WTC11 (cell line): ENCODE results near the gene KRT37. TPM values are rescaled to one million over a fixed set of nuclear protein-coding genes. Genes with fewer than 3 reads are reported as not detected.

Experiments
- ATAC-seq: fragments of 200-7000 bp; cut with Tn5 transposase; 2 replicates; pipeline ENCODE4 v1.10.0; 2021; ENCODE audit warnings: mild to moderate bottlenecking, moderate library complexity
- CTCF ChIA-PET: fragments of 300-600 bp; sonication (Branson Sonifier 250); formaldehyde crosslinking; loops from one replicate; lab custom pipeline; 2021; ENCODE audit warnings: antibody characterized with exemption; lab: Charles Lee
- POLR2A ChIA-PET: fragments of 350-600 bp; sonication (Branson Sonifier 250); formaldehyde crosslinking; loops from one replicate; lab custom pipeline; 2021; ENCODE audit warnings: antibody characterized with exemption; lab: Charles Lee
- DNase-seq: peaks from one replicate; pipeline ENCODE4 v3.0.0; 2021; ENCODE audit warnings: low spot score
- H3K27ac Mint-ChIP-seq: 2 replicates; pipeline ENCODE4 v1.8.0; 2021; ENCODE audit warnings: mixed read lengths
- H3K27me3 Mint-ChIP-seq: 2 replicates; pipeline ENCODE4 v1.8.0; 2021; ENCODE audit warnings: low read depth, mild to moderate bottlenecking, moderate library complexity, mixed read lengths
- H3K36me3 Mint-ChIP-seq: 2 replicates; pipeline ENCODE4 v1.8.0; 2021; ENCODE audit warnings: mixed read lengths
- H3K4me1 Mint-ChIP-seq: 2 replicates; pipeline ENCODE4 v1.8.0; 2022; ENCODE audit warnings: mixed read lengths
- H3K4me3 Mint-ChIP-seq: 2 replicates; pipeline ENCODE4 v1.8.0; 2021; ENCODE audit warnings: mild to moderate bottlenecking, moderate library complexity, mixed read lengths
- H3K9me3 Mint-ChIP-seq: 2 replicates; pipeline ENCODE4 v1.8.0; 2021; ENCODE audit warnings: mixed read lengths
- ARID4B ChIP-seq: sonication (generic); formaldehyde crosslinking; IDR thresholded peaks from 2 replicates; pipeline ENCODE4 v1.8.0; 2023; ENCODE audit warnings: missing genetic modification reagents, mild to moderate bottlenecking, borderline replicate concordance
- ATF2 ChIP-seq: sonication (generic); formaldehyde crosslinking; IDR thresholded peaks from 2 replicates; pipeline ENCODE4 v1.8.1; 2022; ENCODE audit warnings: low read depth, missing genetic modification reagents, borderline replicate concordance
- ATF3 ChIP-seq: sonication (generic); formaldehyde crosslinking; conservative IDR thresholded peaks from 2 replicates; pipeline ENCODE4 v1.8.1; 2022; ENCODE audit warnings: mild to moderate bottlenecking, missing genetic modification reagents
- CREM ChIP-seq: sonication (generic); formaldehyde crosslinking; IDR thresholded peaks from 2 replicates; pipeline ENCODE4 v1.8.1; 2022; ENCODE audit warnings: mild to moderate bottlenecking, missing genetic modification reagents, moderate library complexity
- E2F1 ChIP-seq: sonication (generic); formaldehyde crosslinking; IDR thresholded peaks from 2 replicates; pipeline ENCODE4 v1.8.0; 2022; ENCODE audit warnings: mild to moderate bottlenecking, missing genetic modification reagents
- ELF4 ChIP-seq: sonication (generic); formaldehyde crosslinking; IDR thresholded peaks from 2 replicates; pipeline ENCODE4 v1.8.1; 2022; ENCODE audit warnings: low read depth, mild to moderate bottlenecking, moderate library complexity, missing genetic modification reagents
- FOXP4 ChIP-seq: sonication (generic); formaldehyde crosslinking; IDR thresholded peaks from 2 replicates; pipeline ENCODE4 v1.8.0; 2022; ENCODE audit warnings: mild to moderate bottlenecking, missing genetic modification reagents
- NR1H2 ChIP-seq: sonication (generic); formaldehyde crosslinking; IDR thresholded peaks from 2 replicates; pipeline ENCODE4 v1.9.0; 2021; ENCODE audit warnings: mild to moderate bottlenecking, moderate library complexity, missing genetic modification reagents
- NR3C1 ChIP-seq: sonication (generic); formaldehyde crosslinking; conservative IDR thresholded peaks from 2 replicates; pipeline ENCODE4 v1.8.1; 2023; ENCODE audit warnings: low read depth, mild to moderate bottlenecking, missing genetic modification reagents
- RORB ChIP-seq: fragments of 250-450 bp; sonication (Bioruptor Pico); IDR thresholded peaks from 2 replicates; pipeline ENCODE4 v1.9.0; 2021; ENCODE audit warnings: mild to moderate bottlenecking
- SMAD3 ChIP-seq: sonication (generic); formaldehyde crosslinking; IDR thresholded peaks from 2 replicates; pipeline ENCODE4 v1.8.0; 2022; ENCODE audit warnings: missing genetic modification reagents, mild to moderate bottlenecking, borderline replicate concordance
- SMAD4 ChIP-seq: sonication (generic); formaldehyde crosslinking; IDR thresholded peaks from 2 replicates; pipeline ENCODE4 v1.8.0; 2022; ENCODE audit warnings: mild to moderate bottlenecking, missing genetic modification reagents
- SP1 ChIP-seq: sonication (generic); formaldehyde crosslinking; conservative IDR thresholded peaks from 2 replicates; pipeline ENCODE4 v1.8.1; 2022; ENCODE audit warnings: missing genetic modification reagents
- STAT6 ChIP-seq: sonication (generic); formaldehyde crosslinking; conservative IDR thresholded peaks from 2 replicates; pipeline ENCODE4 v1.8.1; 2023; ENCODE audit warnings: mild to moderate bottlenecking, low read depth, missing genetic modification reagents, moderate library complexity
- TP53 ChIP-seq: sonication (generic); formaldehyde crosslinking; IDR thresholded peaks from 2 replicates; pipeline ENCODE4 v1.8.1; 2023; ENCODE audit warnings: mild to moderate bottlenecking, missing genetic modification reagents
- USF1 ChIP-seq: sonication (generic); formaldehyde crosslinking; IDR thresholded peaks from 2 replicates; pipeline ENCODE4 v1.8.0; 2022; ENCODE audit warnings: mild to moderate bottlenecking, missing genetic modification reagents
- ZBTB21 ChIP-seq: sonication (generic); formaldehyde crosslinking; IDR thresholded peaks from 2 replicates; pipeline ENCODE4 v1.8.1; 2023; ENCODE audit warnings: mild to moderate bottlenecking, missing genetic modification reagents, borderline replicate concordance
- ZNF219 ChIP-seq: sonication (generic); formaldehyde crosslinking; IDR thresholded peaks from 2 replicates; pipeline ENCODE4 v1.8.0; 2023; ENCODE audit warnings: missing genetic modification reagents, mild to moderate bottlenecking, borderline replicate concordance
- ZNF263 ChIP-seq: sonication (generic); formaldehyde crosslinking; IDR thresholded peaks from 2 replicates; pipeline ENCODE4 v1.8.1; 2022; ENCODE audit warnings: low read depth, mild to moderate bottlenecking, moderate library complexity, missing genetic modification reagents
- ZNF317 ChIP-seq: sonication (generic); formaldehyde crosslinking; IDR thresholded peaks from 2 replicates; pipeline ENCODE4 v1.8.1; 2023; ENCODE audit warnings: low read depth, mild to moderate bottlenecking, moderate library complexity, missing genetic modification reagents, borderline replicate concordance
- ZNF396 ChIP-seq: fragments of 250-450 bp; sonication (Bioruptor Pico); IDR thresholded peaks from 2 replicates; pipeline ENCODE4 v1.8.0; 2021; ENCODE audit warnings: mild to moderate bottlenecking, moderate library complexity, borderline replicate concordance
- ZNF416 ChIP-seq: fragments of 250-450 bp; sonication (Bioruptor Pico); IDR thresholded peaks from 2 replicates; pipeline ENCODE4 v1.9.0; 2021; ENCODE audit warnings: mild to moderate bottlenecking, inconsistent platforms
- total RNA-seq: library from RNA; stranded (reverse); gene quantifications from 3 replicates; pipeline ENCODE4 v1.2.3, GENCODE V29; 2021

Gene KRT37
- total RNA-seq, 1 experiment from 2014 or later, result not detected

GRCh38 chr17:41402161-41402560, 22.2 kb downstream of the KRT37 start:
- Mint-ChIP-seq H3K27ac (no peak overlapping the region), H3K4me3 (no peak overlapping the region), H3K9me3 (no peaks in the 10 kb centered on the region), H3K4me1 (no peaks in the 10 kb centered on the region), H3K36me3 (no peaks in the 10 kb centered on the region), H3K27me3 (no peaks in the 10 kb centered on the region; the same call in none of the 2 replicates)
- no peak for ATAC-seq
- CTCF ChIA-PET, result no interaction called here
- no peak for DNase-seq
- POLR2A ChIA-PET, result no interaction called here
- TF ChIP-seq ZNF219 (no peak), CREM (CRISPR knock-in tag) (no peak), NR1H2 (no peak), ZNF396 (CRISPR knock-in tag) (no peak), SP1 (CRISPR knock-in tag) (no peak), NR3C1 (CRISPR knock-in tag) (no peak)

GRCh38 chr17:41396996-41397660, 27.3 kb downstream of the KRT37 start, which contains the start of gene KRT31:
Gene KRT31 (minus strand): TSS chr17:41397608. CDS start chr17:41397539, 69 bp downstream.
- H3K4me3 Mint-ChIP-seq, result no peak within 1 kb of the TSS
- DNase-seq (no peak), ATAC-seq (no peak)
- no peaks in the 10 kb centered on the region for H3K9me3 Mint-ChIP-seq
- ChIA-PET CTCF (interaction anchor here (2.0 kb wide), 1 partner anchor 20 kb away, joined by 8 read pairs; no protein-coding TSS in a partner anchor), POLR2A (no interaction called here)
- no peak within 1 kb of the TSS for H3K27ac Mint-ChIP-seq
- H3K4me1 Mint-ChIP-seq, result no peaks in the 10 kb centered on the region
- H3K36me3 Mint-ChIP-seq, result no peaks in the 10 kb centered on the region
- H3K27me3 Mint-ChIP-seq, result no peaks in the 10 kb centered on the region
- TF ChIP-seq TP53 (CRISPR knock-in tag) (no peak), ZNF317 (CRISPR knock-in tag) (no peak), ZNF219 (no peak), ELF4 (CRISPR knock-in tag) (no peak), ATF2 (CRISPR knock-in tag) (no peak), NR3C1 (CRISPR knock-in tag) (no peak), USF1 (CRISPR knock-in tag) (no peak), SMAD4 (CRISPR knock-in tag) (no peak), ATF3 (CRISPR knock-in tag) (no peak), ARID4B (no peak), ZNF263 (CRISPR knock-in tag) (no peak), ZNF416 (CRISPR knock-in tag) (no peak), FOXP4 (CRISPR knock-in tag) (no peak), SMAD3 (CRISPR knock-in tag) (no peak), RORB (CRISPR knock-in tag) (no peak), ZBTB21 (CRISPR knock-in tag) (no peak), E2F1 (CRISPR knock-in tag) (no peak), STAT6 (CRISPR knock-in tag) (no peak)
